Adrenal gland (tissue), 12 donors: Measurements from ENCODE around the gene DAG1. TPM values are rescaled to one million over a fixed set of nuclear protein-coding genes. Genes with fewer than 3 reads are reported as not detected.

Experiments used
- DNase-seq, 7 donors: peaks; one replicate each; pipeline ENCODE4 v3.0.0-alpha.2; 2019 to 2020
- H3K27ac ChIP-seq, 5 donors: fragments of 200-600 bp; sonication (generic) in 4 of 5; 1 replicate in 3 of 5; 2 replicates in 2 of 5; pipeline versions ENCODE4 v1.5.1 to v1.8.0; 2016 to 2020; ENCODE audit warnings: mild to moderate bottlenecking in 1 of 5
- H3K27me3 ChIP-seq: fragments of 200-600 bp; 2 replicates; pipeline ENCODE4 v1.8.0; 2021
- H3K36me3 ChIP-seq, 2 donors: fragments of 200-600 bp; replicated peaks in 1 of 2; 1 replicate in 1 of 2; 2 replicates in 1 of 2; pipeline versions ENCODE4 v1.5.1 to v1.8.0; 2018 to 2022
- H3K4me1 ChIP-seq, 2 donors: fragments of 200-600 bp; replicated peaks in 1 of 2; 1 replicate in 1 of 2; 2 replicates in 1 of 2; pipeline versions ENCODE4 v1.5.1 to v1.8.0; 2018 to 2021
- H3K4me3 ChIP-seq, 4 donors: fragments of 200-600 bp; sonication (generic) in 3 of 4; one replicate each; pipeline ENCODE4 v1.5.1; 2016 to 2018
- H3K9me3 ChIP-seq, 3 donors: fragments of 200-600 bp; sonication (generic) in 1 of 3; replicated peaks in 1 of 3; 1 replicate in 2 of 3; 2 replicates in 1 of 3; pipeline versions ENCODE4 v1.5.1 to v1.8.0; 2016 to 2021
- POLR2A ChIP-seq, 2 donors: fragments of 450-650 bp; IDR thresholded peaks; one replicate each; pipeline ENCODE4 v1.6.1; 2017; ENCODE audit warnings: antibody characterized with exemption in 2 of 2, mild to moderate bottlenecking in 2 of 2, moderate library complexity in 1 of 2
- WGBS, 4 donors: extraction: QIAGEN DNeasy Blood & Tissue Kit in 2 of 4; methylation state at CpG; one replicate each; pipeline versions ENCODE4 v1.1.5 to v1.1.7; 2013 to 2017; 5-methylcytosine and 5-hydroxymethylcytosine counted together
- intact Hi-C, 2 donors: fragments of 100-400 bp; cut with DNase I; formaldehyde crosslinking; loops; one replicate each; pipeline versions ENCODE4 v1.14.1 to v1.15.0; 2022 to 2023
- polyA plus RNA-seq, 3 donors: library from polyadenylated mRNA; stranded (reverse); fragments of 200-250 nt in 2 of 3; fragments of 350-450 nt in 1 of 3; fragmentation: Illumina TruSeq in 1 of 3; extraction: RNeasy Lipid Tissue Mini Kit (QIAGEN cat#74804) in 1 of 3; gene quantifications; one replicate each; pipeline ENCODE4 v1.2.3, GENCODE V29; 2013 to 2014
- total RNA-seq, 9 donors: library from RNA; depleted of rRNA in 4 of 9; stranded (reverse); fragments of >200 nt in 4 of 9; fragments of 120-200 nt in 1 of 9; fragmentation: NEBNext Ultra II Directional in 1 of 9; extraction: Animal tissue kit (Norgen Biotek cat#: 25700) in 1 of 9; gene quantifications; one replicate each; pipeline versions ENCODE4 v1.1.0 to v1.2.4, GENCODE V29; 2013 to 2023
- TF ChIP-seq, protein P1 (sequence below), 6 experiments: fragments of 450-650 bp in 4 of 6; fragments of 200-600 bp in 2 of 6; sonication (generic) in 1 of 6; IDR thresholded peaks; 1 replicate in 5 of 6; 2 replicates in 1 of 6; pipeline versions ENCODE4 v1.5.1 to v1.8.0; 2016 to 2021; ENCODE audit warnings: antibody characterized with exemption in 6 of 6, mild to moderate bottlenecking in 2 of 6, moderate library complexity in 1 of 6
- donor health status: healthy with polysubstance abuse.
- donor health status: Bipolar disorder and iron deficiency.
- donor health status: DM: yes; HTN: yes; CAD: no.
- donor health status: DM: no; HTN: no; CAD: no.
- donor health status: DM: no; HTN: no; CAD: no.
- donor health status: DM: yes; HTN: yes; CAD: no.

The DAG1 gene
- total and polyA plus RNA-seq, 12 donors: 9.1 to 173 (median 73.7) TPM

GRCh38 chr3:49563040-49563578 is 93.0 kb downstream of the DAG1 start:
- TF ChIP-seq, protein P1, sequence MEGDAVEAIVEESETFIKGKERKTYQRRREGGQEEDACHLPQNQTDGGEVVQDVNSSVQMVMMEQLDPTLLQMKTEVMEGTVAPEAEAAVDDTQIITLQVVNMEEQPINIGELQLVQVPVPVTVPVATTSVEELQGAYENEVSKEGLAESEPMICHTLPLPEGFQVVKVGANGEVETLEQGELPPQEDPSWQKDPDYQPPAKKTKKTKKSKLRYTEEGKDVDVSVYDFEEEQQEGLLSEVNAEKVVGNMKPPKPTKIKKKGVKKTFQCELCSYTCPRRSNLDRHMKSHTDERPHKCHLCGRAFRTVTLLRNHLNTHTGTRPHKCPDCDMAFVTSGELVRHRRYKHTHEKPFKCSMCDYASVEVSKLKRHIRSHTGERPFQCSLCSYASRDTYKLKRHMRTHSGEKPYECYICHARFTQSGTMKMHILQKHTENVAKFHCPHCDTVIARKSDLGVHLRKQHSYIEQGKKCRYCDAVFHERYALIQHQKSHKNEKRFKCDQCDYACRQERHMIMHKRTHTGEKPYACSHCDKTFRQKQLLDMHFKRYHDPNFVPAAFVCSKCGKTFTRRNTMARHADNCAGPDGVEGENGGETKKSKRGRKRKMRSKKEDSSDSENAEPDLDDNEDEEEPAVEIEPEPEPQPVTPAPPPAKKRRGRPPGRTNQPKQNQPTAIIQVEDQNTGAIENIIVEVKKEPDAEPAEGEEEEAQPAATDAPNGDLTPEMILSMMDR (IDR thresholded peaks at IDR 0.05): no peak
- no peak for TF ChIP-seq POLR2A (IDR thresholded peaks at IDR 0.05)
- DNase-seq: peak in 1 of 7 donors; percentile 45
- Histone ChIP-seq H3K36me3 (no peaks in the 10 kb centered on the region), H3K4me1 (no peaks in the 10 kb centered on the region), H3K4me3 (no peak overlapping the region), H3K27me3 (no peaks in the 10 kb centered on the region), H3K9me3 (no peaks in the 10 kb centered on the region), H3K27ac (no peak overlapping the region)
- WGBS, 4 donors: 71 to 89% (median 79%) methylated on average over 3 to 4 of the region's 4 CpGs
- intact Hi-C loops: no loop called here

GRCh38 chr3:49563766-49564165 is 93.7 kb downstream of the DAG1 start:
- WGBS, 4 donors: 92 to 97% (median 96%) methylated on average over 4 of the region's 4 CpGs

DNA sequence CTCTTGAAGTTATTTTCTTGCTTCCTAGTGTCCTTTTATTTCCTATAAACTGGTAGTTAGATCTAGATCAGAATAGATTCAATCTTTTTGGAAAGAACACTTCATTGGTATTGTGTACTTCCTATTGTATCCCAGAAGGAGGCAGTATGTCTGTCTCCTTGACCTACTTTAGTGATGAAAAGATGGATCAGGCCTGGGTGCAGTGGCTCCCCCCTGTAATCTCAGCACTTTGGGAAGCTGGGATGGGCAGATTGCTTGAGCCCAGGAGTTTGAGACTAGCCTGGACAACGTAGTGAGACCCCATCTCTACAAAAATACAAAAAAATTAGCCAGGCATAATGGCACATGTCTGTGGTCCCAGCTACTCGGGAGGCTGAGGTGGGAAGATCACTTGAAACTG is 96.2 kb downstream of the DAG1 start:
- WGBS, 4 donors: 68 to 82% (median 77%) methylated on average over 2 of the region's 2 CpGs
- TF ChIP-seq POLR2A (IDR thresholded peaks at IDR 0.05): no peak
- TF ChIP-seq, protein P1 (IDR thresholded peaks at IDR 0.05): no peak
- H3K9me3 ChIP-seq: no peaks in the 10 kb centered on the region
- H3K36me3 ChIP-seq: no peaks in the 10 kb centered on the region
- H3K27ac ChIP-seq: no peak overlapping the region
- no peak overlapping the region for H3K4me3 ChIP-seq
- no peaks in the 10 kb centered on the region for H3K27me3 ChIP-seq
- intact Hi-C loops: no loop called here
- DNase-seq: peak in 1 of 7 donors; percentile 2
- no peaks in the 10 kb centered on the region for H3K4me1 ChIP-seq

More at GRCh38 chr3:49563766-49564165, 93.7 kb downstream of the DAG1 start:
- Histone ChIP-seq H3K27ac (no peak overlapping the region), H3K27me3 (no peaks in the 10 kb centered on the region), H3K4me1 (no peaks in the 10 kb centered on the region), H3K9me3 (no peaks in the 10 kb centered on the region), H3K36me3 (no peaks in the 10 kb centered on the region), H3K4me3 (no peak overlapping the region)
- DNase-seq: peak in 1 of 7 donors; percentile 10
- TF ChIP-seq POLR2A (IDR thresholded peaks at IDR 0.05): no peak
- TF ChIP-seq, protein P1 (IDR thresholded peaks at IDR 0.05): no peak
- intact Hi-C loops: no loop called here

DNA sequence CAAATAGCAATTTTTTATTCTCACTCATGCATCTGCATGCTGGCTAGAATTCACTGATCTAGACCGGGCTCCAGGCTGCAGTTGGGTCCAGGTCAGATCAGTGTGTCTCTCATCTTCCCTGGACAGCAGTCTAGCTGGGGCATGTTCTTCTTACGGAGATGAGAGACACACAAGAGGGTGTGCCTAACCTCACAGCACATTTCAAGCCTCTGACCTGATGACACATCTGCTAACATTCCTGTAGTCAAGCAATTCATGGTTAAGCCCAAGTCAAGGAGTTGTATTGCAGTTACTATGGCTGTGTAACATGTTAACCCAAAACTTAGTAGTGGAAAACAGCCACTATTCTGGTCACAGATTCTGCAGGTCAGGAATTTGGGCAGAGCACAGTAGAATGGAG is 97.3 kb downstream of the DAG1 start:
- TF ChIP-seq POLR2A (IDR thresholded peaks at IDR 0.05): no peak
- TF ChIP-seq, protein P1 (IDR thresholded peaks at IDR 0.05): no peak
- Histone ChIP-seq H3K36me3 (no peaks in the 10 kb centered on the region), H3K27me3 (no peaks in the 10 kb centered on the region), H3K4me1 (no peaks in the 10 kb centered on the region), H3K9me3 (no peaks in the 10 kb centered on the region), H3K4me3 (no peak overlapping the region), H3K27ac (no peak overlapping the region)
- DNase-seq: peak in 1 of 7 donors; percentile 15
- 38 to 69% (median 51%) methylated on average over 2 of the region's 2 CpGs for whole genome bisulfite sequencing, 4 donors
- intact Hi-C loops: no loop called here
